Panc1 (cell line): Measurements from ENCODE around the gene WIPF1. TPM values are rescaled to one million over a fixed set of nuclear protein-coding genes. Genes with fewer than 3 reads are reported as not detected.
A peak's percentile ranks its signal among the peaks of the same experiment; 100 is the strongest.

Experiments used
- ATAC-seq: fragments of 200-7000 bp; cut with Tn5 transposase; 2 replicates; pipeline ENCODE4 v1.9.1; 2020; ENCODE audit warnings: mild to moderate bottlenecking, moderate library complexity
- BruUV-seq: library from RNA; stranded (reverse); fragments of 400-500 nt; replicated peaks from 2 replicates; lab custom pipeline; 2021; lab: Mats Ljungman, UMichigan
- CTCF ChIA-PET: fragments of 300-600 bp; sonication (Branson Sonifier 250); formaldehyde crosslinking; loops from one replicate; lab custom pipeline; 2022; ENCODE audit warnings: antibody characterized with exemption; lab: Charles Lee
- POLR2A ChIA-PET: fragments of 300-600 bp; sonication (Branson Sonifier 250); formaldehyde crosslinking; loops from one replicate; lab custom pipeline; 2022; ENCODE audit warnings: antibody characterized with exemption; lab: Charles Lee
- DNase-seq: peaks from one replicate; pipeline ENCODE4 v3.0.0-alpha.2; 2010; ENCODE audit warnings: low read depth, low spot score
- H3K27ac ChIP-seq: 2 replicates; pipeline ENCODE4 v1.5.1; 2011; ENCODE audit warnings: mild to moderate bottlenecking, low read length, inconsistent platforms
- H3K27me3 ChIP-seq: fragments of 200-500 bp; sonication (Bioruptor generic); 2 replicates; pipeline ENCODE4 v1.6.0; 2014; ENCODE audit warnings: low read length, inconsistent platforms; ENCODE audit not compliant: control insufficient read depth, insufficient read depth
- H3K36me3 ChIP-seq: fragments of 200-500 bp; sonication (Bioruptor generic); 2 replicates; pipeline ENCODE4 v1.5.1; 2014; ENCODE audit warnings: inconsistent platforms, mild to moderate bottlenecking, low read length, moderate library complexity; ENCODE audit not compliant: control insufficient read depth, insufficient read depth
- H3K4me1 ChIP-seq: 2 replicates; pipeline ENCODE4 v1.5.1; 2011; ENCODE audit warnings: inconsistent platforms, mild to moderate bottlenecking, low read length, moderate library complexity; ENCODE audit not compliant: control insufficient read depth, insufficient read depth
- H3K4me3 ChIP-seq, 2 experiments: 2 replicates each; pipeline ENCODE4 v1.5.1; 2011 to 2012; ENCODE audit warnings: low read depth in 2 of 2, low read length in 2 of 2, mild to moderate bottlenecking in 2 of 2, inconsistent platforms in 1 of 2, moderate library complexity in 1 of 2
- H3K9me3 ChIP-seq: fragments of 200-500 bp; sonication (Bioruptor generic); 2 replicates; pipeline ENCODE4 v1.5.1; 2014; ENCODE audit warnings: low read depth, mild to moderate bottlenecking, inconsistent platforms, low read length, moderate library complexity; ENCODE audit not compliant: control insufficient read depth, insufficient read depth
- CTCF ChIP-seq: fragments of 450-650 bp; IDR thresholded peaks from 2 replicates; pipeline ENCODE4 v1.5.1; 2017; ENCODE audit warnings: mild to moderate bottlenecking
- POLR2AphosphoS5 ChIP-seq: IDR thresholded peaks from 2 replicates; pipeline ENCODE4 v1.6.1; 2012; ENCODE audit warnings: mild to moderate bottlenecking, low read depth, low read length, moderate library complexity
- REST ChIP-seq, 2 experiments: IDR thresholded peaks; 2 replicates each; pipeline ENCODE4 v1.6.1; 2011 to 2012; ENCODE audit warnings: low read depth in 2 of 2, control low read depth in 1 of 2, low read length in 1 of 2, mild to moderate bottlenecking in 1 of 2, moderate library complexity in 1 of 2; ENCODE audit not compliant: insufficient read depth in 1 of 2
- SIN3A ChIP-seq: IDR thresholded peaks from 2 replicates; pipeline ENCODE4 v1.6.1; 2012; ENCODE audit warnings: low read depth, mild to moderate bottlenecking, low read length, moderate library complexity, borderline replicate concordance; ENCODE audit not compliant: insufficient read depth
- TCF7L2 ChIP-seq: IDR thresholded peaks from 2 replicates; pipeline ENCODE4 v1.6.1; 2011; ENCODE audit warnings: mild to moderate bottlenecking, low read depth, low read length, inconsistent platforms
- in situ Hi-C: cut with HindIII; loops from 2 replicates; pipeline ENCODE4 v1.10.0; 2016; ENCODE audit warnings: low sequenced_read_pairs, low pct_unique_long_range_greater_than_20kb
- intact Hi-C: fragments of 100-400 bp; cut with micrococcal nuclease; formaldehyde crosslinking; loops from one replicate; pipeline ENCODE4 v1.10.0; 2022; ENCODE audit not compliant: unreplicated experiment
- total RNA-seq: library from RNA; stranded (reverse); gene quantifications from one replicate; pipeline ENCODE4 v1.2.1, GENCODE V29; 2021; ENCODE audit not compliant: unreplicated experiment

WIPF1 gene
- total RNA-seq, 1 experiment from 2014 or later: 8.3 TPM

DNA sequence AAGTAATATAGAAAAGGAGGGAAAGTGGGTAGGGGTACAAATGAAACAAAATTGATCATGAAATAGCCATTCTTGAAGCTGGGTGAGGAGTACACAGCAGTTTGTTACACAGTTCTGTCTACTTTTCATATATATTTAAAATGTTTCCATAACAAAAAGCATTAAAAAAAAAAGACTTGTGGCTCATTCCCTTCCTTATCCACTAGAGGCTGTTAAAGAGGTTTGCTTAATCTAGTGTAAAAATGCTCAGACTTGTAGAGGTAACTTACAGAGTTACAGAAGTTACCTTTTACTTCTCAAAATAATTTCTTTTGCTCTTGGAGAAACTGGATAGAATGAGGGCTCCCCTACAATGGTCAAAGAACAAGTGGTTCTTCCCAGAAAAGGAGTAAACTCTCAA lies 8.1 kb upstream of the WIPF1 start:
- intact Hi-C loops: no loop called here

GRCh38 chr2:174603280-174603679 lies 5.7 kb upstream of the WIPF1 start:
- ATAC-seq (peak; percentile 83; the same call in 1 of the 2 replicates), DNase-seq (no peak)
- CTCF ChIA-PET: interaction anchor here (0.6 to 1.0 kb wide), 3 partner anchors 10 to 140 kb away, joined by 3 to 5 read pairs (median 3); no protein-coding TSS in a partner anchor

More for the DNA sequence above, 8.1 kb upstream of the WIPF1 start:
- H3K4me1 ChIP-seq: no peaks in the 10 kb centered on the region
- in situ Hi-C loops: no loop called here
- DNase-seq (no peak), ATAC-seq (no peak)
- H3K4me3 ChIP-seq: no peak overlapping the region
- no peaks in the 10 kb centered on the region for H3K9me3 ChIP-seq
- H3K27me3 ChIP-seq: no peaks in the 10 kb centered on the region
- ChIA-PET POLR2A (no interaction called here), CTCF (no interaction called here)
- no peak overlapping the region for H3K27ac ChIP-seq
- no peaks in the 10 kb centered on the region for H3K36me3 ChIP-seq
- BruUV-seq: no TSS peak
- TF ChIP-seq CTCF (peak; percentile 65; the same call in 1 of the 2 replicates), SIN3A (no peak), POLR2AphosphoS5 (no peak)

GRCh38 chr2:174602745-174603144 lies 5.1 kb upstream of the WIPF1 start:
- H3K4me3 ChIP-seq: no peak overlapping the region
- CTCF ChIA-PET: interaction anchor here (0.8 to 1.0 kb wide), 2 partner anchors 9 to 140 kb away, joined by 3 read pairs; no protein-coding TSS in a partner anchor
- H3K27ac ChIP-seq: no peak overlapping the region
- DNase-seq (no peak), ATAC-seq (no peak)
- no peaks in the 10 kb centered on the region for H3K4me1 ChIP-seq
- no peaks in the 10 kb centered on the region for H3K9me3 ChIP-seq
- intact Hi-C loops: no loop called here
- no peaks in the 10 kb centered on the region for H3K27me3 ChIP-seq
- POLR2A ChIA-PET: no interaction called here
- H3K36me3 ChIP-seq: no peaks in the 10 kb centered on the region
- no TSS peak for BruUV-seq
- no peak for TF ChIP-seq CTCF
- TF ChIP-seq SIN3A: no peak
- TF ChIP-seq POLR2AphosphoS5: no peak
- TF ChIP-seq REST (IDR thresholded peaks at IDR 0.05; ENCODE audit: insufficient read depth in 1 of 2, low read depth in 2 of 2, low read length in 1 of 2): no peak
- TF ChIP-seq TCF7L2: no peak
- in situ Hi-C loops: no loop called here

More at GRCh38 chr2:174603280-174603679, 5.7 kb upstream of the WIPF1 start:
- no TSS peak for BruUV-seq
- Histone ChIP-seq H3K36me3 (no peaks in the 10 kb centered on the region), H3K4me1 (no peaks in the 10 kb centered on the region), H3K27ac (no peak overlapping the region), H3K27me3 (no peaks in the 10 kb centered on the region), H3K4me3 (no peak overlapping the region), H3K9me3 (no peaks in the 10 kb centered on the region)
- in situ Hi-C loops (no loop called here), intact Hi-C loops (no loop called here)
- POLR2A ChIA-PET: no interaction called here
- peak; percentile 73 for TF ChIP-seq CTCF
- no peak for TF ChIP-seq POLR2AphosphoS5
- no peak for TF ChIP-seq SIN3A
